CD4-positive, alpha-beta T cell (primary cell): ENCODE data around the gene KRIT1. TPM values are rescaled to one million over a fixed set of nuclear protein-coding genes. Genes with fewer than 3 reads are reported as not detected.

Experiments used
- ATAC-seq: fragments of 200-7000 bp; cut with Tn5 transposase; one replicate; pipeline ENCODE4 v1.10.0; 2022; ENCODE audit warnings: mild to moderate bottlenecking; ENCODE audit not compliant: poor library complexity
- CTCF ChIA-PET: fragments of 350-600 bp; sonication (Branson Sonifier 250); formaldehyde crosslinking; loops from one replicate; lab custom pipeline; 2021; ENCODE audit warnings: antibody characterized with exemption, inconsistent platforms; lab: Charles Lee
- POLR2A ChIA-PET: fragments of 350-600 bp; sonication (Branson Sonifier 250); formaldehyde crosslinking; loops from one replicate; lab custom pipeline; 2021; ENCODE audit warnings: antibody characterized with exemption, inconsistent platforms; lab: Charles Lee
- DNase-seq, 14 experiments: peaks; one replicate each; pipeline ENCODE4 v3.0.0-alpha.2; 2013 to 2020; ENCODE audit warnings: mixed read lengths in 2 of 14
- H3K27ac ChIP-seq, 2 donors: one replicate each; pipeline versions ENCODE4 v1.5.1 to v1.7.0; 2013; ENCODE audit warnings: low read length in 2 of 2, low read depth in 1 of 2, mild to moderate bottlenecking in 1 of 2
- H3K27me3 ChIP-seq, 2 experiments: 1 replicate in 1 of 2; 2 replicates in 1 of 2; pipeline versions ENCODE4 v1.6.1 to v1.7.0; 2013; ENCODE audit warnings: low read length in 2 of 2, control low read depth in 1 of 2, mild to moderate bottlenecking in 1 of 2, moderate library complexity in 1 of 2; ENCODE audit not compliant: insufficient read depth in 2 of 2, control insufficient read depth in 1 of 2
- H3K36me3 ChIP-seq: one replicate; pipeline ENCODE4 v1.6.1; 2013; ENCODE audit warnings: low read length, control low read depth; ENCODE audit not compliant: insufficient read depth
- H3K4me1 ChIP-seq: one replicate; pipeline ENCODE4 v1.6.1; 2013; ENCODE audit warnings: low read length, control low read depth; ENCODE audit not compliant: insufficient read depth
- H3K4me3 ChIP-seq: one replicate; pipeline ENCODE4 v1.5.1; 2013; ENCODE audit warnings: mild to moderate bottlenecking, low read length, moderate library complexity
- H3K9me3 ChIP-seq, 2 experiments: 1 replicate in 1 of 2; 2 replicates in 1 of 2; pipeline versions ENCODE4 v1.6.1 to v1.7.0; 2013; ENCODE audit warnings: low read length in 2 of 2, mild to moderate bottlenecking in 2 of 2, control low read depth in 1 of 2, moderate library complexity in 1 of 2; ENCODE audit not compliant: control insufficient read depth in 1 of 2, insufficient read depth in 1 of 2
- H3K27ac Mint-ChIP-seq: one replicate; pipeline ENCODE4 v1.8.0; 2020; ENCODE audit warnings: mixed read lengths
- H3K27me3 Mint-ChIP-seq: one replicate; pipeline ENCODE4 v1.8.0; 2021; ENCODE audit warnings: mixed read lengths
- H3K36me3 Mint-ChIP-seq: one replicate; pipeline ENCODE4 v1.8.0; 2021; ENCODE audit warnings: low read depth, mixed read lengths
- H3K4me1 Mint-ChIP-seq: one replicate; pipeline ENCODE4 v1.8.0; 2021; ENCODE audit warnings: low read depth, mixed read lengths
- H3K4me3 Mint-ChIP-seq: one replicate; pipeline ENCODE4 v1.8.0; 2020; ENCODE audit warnings: mild to moderate bottlenecking, mixed read lengths
- H3K9me3 Mint-ChIP-seq: one replicate; pipeline ENCODE4 v1.8.0; 2020; ENCODE audit warnings: mixed read lengths
- CTCF ChIP-seq: fragments of 200-600 bp; IDR thresholded peaks from one replicate; pipeline ENCODE4 v1.8.0; 2022; ENCODE audit warnings: antibody characterized with exemption, mild to moderate bottlenecking
- intact Hi-C, 2 experiments: fragments of 100-400 bp; cut with DNase I in 1 of 2; cut with micrococcal nuclease in 1 of 2; formaldehyde crosslinking; loops; one replicate each; pipeline versions ENCODE4 v1.15.1 to v1.9.0; 2023 to 2025; cut with DNase I, micrococcal nuclease
- total RNA-seq, 174 experiments: library from RNA in 2 of 174; stranded (reverse) in 2 of 174; gene quantifications; one replicate each; pipeline ENCODE4 v1.2.3 and lab custom pipeline; 2021 to 2026

Gene KRIT1
- total RNA-seq, 2 experiments from 2014 or later: 28.6 to 28.7 TPM

GRCh38 chr7:92228742-92229141 lies 17.0 kb downstream of the KRIT1 start:
- DNase-seq (no peak), ATAC-seq (no peak)
- H3K4me3 Mint-ChIP-seq: no peak overlapping the region
- Histone ChIP-seq H3K9me3 (no peaks in the 10 kb centered on the region), H3K4me3 (no peak overlapping the region), H3K4me1 (no peaks in the 10 kb centered on the region), H3K36me3 (peaks cover 68% of the 10 kb centered on the region), H3K27me3 (no peaks in the 10 kb centered on the region), H3K27ac (no peak overlapping the region)
- no peak overlapping the region for H3K27ac Mint-ChIP-seq
- H3K27me3 Mint-ChIP-seq: no peaks in the 10 kb centered on the region
- H3K4me1 Mint-ChIP-seq: peaks cover 7% of the 10 kb centered on the region
- intact Hi-C loops: no loop called here
- TF ChIP-seq CTCF: no peak
- ChIA-PET POLR2A (no interaction called here), CTCF (interaction anchor here (1.3 kb wide), 1 partner anchor 17 kb away, joined by 4 read pairs; the partner anchor contains the start of genes ANKIB1 and KRIT1)
- H3K9me3 Mint-ChIP-seq: no peaks in the 10 kb centered on the region
- peaks cover 85% of the 10 kb centered on the region for H3K36me3 Mint-ChIP-seq

GRCh38 chr7:92228100-92228499 lies 17.6 kb downstream of the KRIT1 start:
- H3K36me3 ChIP-seq: peaks cover 66% of the 10 kb centered on the region
- no peak for DNase-seq

GRCh38 chr7:92226981-92227380 lies 18.7 kb downstream of the KRIT1 start:
- H3K36me3 ChIP-seq: peaks cover 68% of the 10 kb centered on the region
- CTCF ChIA-PET: no interaction called here

More at GRCh38 chr7:92228100-92228499, 17.6 kb downstream of the KRIT1 start:
- H3K27me3 Mint-ChIP-seq: no peaks in the 10 kb centered on the region
- H3K27ac Mint-ChIP-seq: no peak overlapping the region
- H3K27ac ChIP-seq: no peak overlapping the region
- no peaks in the 10 kb centered on the region for H3K4me1 ChIP-seq
- no peak overlapping the region for H3K4me3 ChIP-seq
- no peak overlapping the region for H3K4me3 Mint-ChIP-seq
- no peaks in the 10 kb centered on the region for H3K9me3 ChIP-seq
- TF ChIP-seq CTCF: no peak
- ChIA-PET POLR2A (no interaction called here), CTCF (interaction anchor here (1.3 kb wide), 1 partner anchor 18 kb away, joined by 4 read pairs; the partner anchor contains the start of genes ANKIB1 and KRIT1)
- peaks cover 84% of the 10 kb centered on the region for H3K36me3 Mint-ChIP-seq
- H3K27me3 ChIP-seq: no peaks in the 10 kb centered on the region
- H3K9me3 Mint-ChIP-seq: no peaks in the 10 kb centered on the region
- peaks cover 6% of the 10 kb centered on the region for H3K4me1 Mint-ChIP-seq
- intact Hi-C loops: no loop called here
- no peak for ATAC-seq

More at GRCh38 chr7:92226981-92227380, 18.7 kb downstream of the KRIT1 start:
- Mint-ChIP-seq H3K4me1 (peaks cover 6% of the 10 kb centered on the region), H3K27ac (no peak overlapping the region), H3K4me3 (no peak overlapping the region), H3K9me3 (no peaks in the 10 kb centered on the region), H3K36me3 (peaks cover 79% of the 10 kb centered on the region), H3K27me3 (no peaks in the 10 kb centered on the region)
- no peak overlapping the region for H3K4me3 ChIP-seq
- no peak for ATAC-seq
- H3K9me3 ChIP-seq: no peaks in the 10 kb centered on the region
- DNase-seq: no peak
- H3K4me1 ChIP-seq: no peaks in the 10 kb centered on the region
- POLR2A ChIA-PET: no interaction called here
- no peak for TF ChIP-seq CTCF
- H3K27me3 ChIP-seq: no peaks in the 10 kb centered on the region
- intact Hi-C loops: no loop called here
- H3K27ac ChIP-seq: no peak overlapping the region
